GM19397 (cell line): Measurements from ENCODE around the gene PRAF2.
A peak's percentile ranks its signal among the peaks of the same experiment; 100 is the strongest.

ENCODE experiments used
- ATAC-seq: cut with Tn5 transposase; IDR thresholded peaks from one replicate; pipeline ENCODE4 v1.9.1; 2021; ENCODE audit warnings: mild to moderate bottlenecking, moderate library complexity; ENCODE audit not compliant: unreplicated experiment

PRAF2 gene

DNA sequence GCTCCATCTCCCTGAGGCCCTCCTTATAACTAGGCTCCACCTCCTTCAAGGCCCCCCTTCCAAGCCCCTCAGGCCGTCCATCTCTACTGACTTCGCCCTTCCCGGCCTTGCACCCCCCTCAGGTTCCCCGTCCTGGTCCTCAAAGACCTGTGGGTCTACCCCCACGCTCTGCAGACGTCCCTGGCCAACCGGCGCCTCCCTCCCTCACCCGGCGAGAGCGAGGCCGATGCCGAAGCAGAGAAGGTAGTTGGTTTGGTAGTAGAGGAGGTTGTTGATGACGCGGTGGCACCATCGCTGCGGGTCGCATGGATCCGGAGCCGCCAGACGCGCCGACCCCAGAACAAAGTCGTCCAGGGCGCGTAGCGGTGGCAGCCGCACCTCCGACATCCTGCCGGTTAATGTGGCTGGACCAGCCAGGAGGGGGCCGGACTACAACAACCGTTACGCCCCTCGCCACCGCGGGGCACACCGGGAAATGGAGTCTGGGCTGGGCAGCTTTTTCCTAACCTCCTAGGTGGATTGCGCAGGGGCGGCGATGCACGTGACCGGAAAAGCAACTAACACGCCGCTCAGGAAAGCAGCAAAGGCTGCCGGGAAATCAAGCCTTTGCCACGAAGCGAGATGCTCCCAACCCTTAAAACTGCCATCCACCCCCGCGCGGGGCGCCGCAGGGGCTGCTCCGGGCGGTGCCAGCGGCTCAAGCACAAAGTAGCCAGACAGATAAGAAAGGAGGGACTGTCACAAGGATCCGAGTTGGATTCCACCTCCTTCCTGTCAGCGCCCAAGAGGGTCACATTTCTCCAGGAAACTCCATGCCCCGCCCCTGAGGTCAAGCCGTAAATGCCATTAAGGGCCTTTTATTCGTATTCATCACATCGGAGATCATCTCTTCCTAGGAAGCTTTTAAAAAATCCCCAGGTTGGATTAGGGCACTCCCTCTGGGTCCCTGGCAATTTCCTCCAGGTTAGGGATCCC, at the start of gene PRAF2:
Gene PRAF2 (minus strand): TSS at position 402 of the 975 bp plus-strand sequence. CDS start 15 bp downstream, at position 387.
- peak; percentile 88 for ATAC-seq

- ATAC-seq = no peak
Measured at GRCh38 chrX:49122499-49122898, 48.7 kb upstream of the PRAF2 start.

- ATAC-seq = no peak
Measured at GRCh38 chrX:49120091-49120490, 46.3 kb upstream of the PRAF2 start.

- ATAC-seq = no peak
Measured at GRCh38 chrX:49117581-49117980, 43.8 kb upstream of the PRAF2 start.

- ATAC-seq = no peak
Measured at GRCh38 chrX:49116716-49117115, 42.9 kb upstream of the PRAF2 start.

- no peak for ATAC-seq
Measured at GRCh38 chrX:49116076-49116475, 42.3 kb upstream of the PRAF2 start.

GRCh38 chrX:49111791-49112190, 38.0 kb upstream of the PRAF2 start:
- ATAC-seq = no peak

DNA sequence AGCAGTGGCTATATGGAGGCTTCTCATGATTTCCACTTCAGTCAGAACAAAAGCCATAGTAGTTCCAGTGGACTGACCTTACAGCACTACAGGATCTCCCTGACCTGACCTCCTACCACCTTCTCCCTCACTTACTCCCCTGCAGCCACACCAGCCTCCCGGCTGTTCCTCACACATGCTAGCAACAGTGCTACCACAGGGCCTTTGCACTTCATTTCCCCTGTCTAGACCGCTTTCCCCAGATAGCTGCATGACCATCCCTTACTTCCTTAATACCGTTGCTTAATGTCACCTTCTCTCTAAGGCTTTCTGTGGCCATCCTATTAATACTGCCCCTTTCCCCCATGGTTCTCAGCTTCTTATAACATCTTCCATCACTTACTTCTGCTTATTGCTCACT, 36.6 kb upstream of the PRAF2 start:
- no peak for ATAC-seq

DNA sequence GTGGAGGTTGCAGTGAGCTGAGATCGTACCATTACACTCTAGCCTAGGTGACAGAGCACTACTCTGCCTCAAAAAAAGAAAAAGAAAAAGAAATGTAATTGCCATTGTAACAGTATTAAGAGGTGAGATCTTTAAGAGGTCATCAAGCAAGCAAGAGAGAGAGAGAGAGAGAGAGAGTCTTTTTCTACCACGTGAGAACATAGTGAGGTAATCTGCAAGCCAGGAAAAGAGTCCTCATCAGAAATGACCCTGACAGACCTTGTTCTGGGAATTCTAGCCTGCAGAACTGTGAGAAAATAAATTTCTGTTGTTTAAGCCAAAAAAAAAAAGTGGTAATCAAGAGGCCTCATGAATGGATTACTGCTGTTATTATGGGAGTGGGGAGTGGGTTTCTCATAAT, 34.8 kb upstream of the PRAF2 start:
- no peak for ATAC-seq

DNA sequence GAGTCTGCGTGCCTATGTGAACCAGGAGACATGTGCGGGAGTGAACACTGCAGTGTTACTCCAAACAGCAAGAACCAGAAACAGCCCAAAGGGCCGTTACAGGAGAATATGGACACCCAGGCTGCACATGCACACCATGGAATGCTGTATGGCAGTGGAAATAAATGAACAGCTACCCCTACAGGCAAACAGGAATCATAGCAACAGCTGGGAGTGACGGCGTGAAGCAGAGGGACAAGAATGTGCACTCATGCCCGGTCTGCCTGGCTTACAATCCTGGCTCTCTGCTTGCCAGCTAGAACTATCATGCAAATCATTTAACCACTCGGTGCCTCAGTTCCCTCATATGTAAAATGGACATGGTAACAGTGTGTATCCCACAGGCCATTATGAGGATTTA, 33.1 kb upstream of the PRAF2 start:
- ATAC-seq = no peak

GRCh38 chrX:49106296-49106695, 32.5 kb upstream of the PRAF2 start:
- ATAC-seq = no peak

GRCh38 chrX:49103637-49104036, 29.8 kb upstream of the PRAF2 start:
- ATAC-seq = no peak

DNA sequence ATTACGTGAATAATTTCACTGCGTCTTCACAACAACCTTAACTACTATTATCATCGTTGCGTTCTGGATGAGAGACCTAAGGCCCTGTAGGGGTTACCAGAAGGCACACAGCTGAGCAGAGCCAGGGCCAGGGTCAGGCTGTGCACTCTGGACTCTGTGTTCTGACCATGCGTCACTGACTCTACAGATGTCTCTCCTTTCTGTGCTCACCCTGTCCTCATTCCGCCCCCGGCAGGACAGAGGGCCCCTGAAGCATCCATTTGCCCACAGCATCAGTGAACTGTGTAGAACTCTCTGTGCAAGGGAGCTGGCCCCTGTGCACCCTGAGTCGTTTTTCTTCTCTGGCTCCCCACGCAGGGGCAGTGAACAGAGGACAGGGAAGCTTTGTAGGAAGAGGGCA, 28.4 kb upstream of the PRAF2 start:
- no peak for ATAC-seq

DNA sequence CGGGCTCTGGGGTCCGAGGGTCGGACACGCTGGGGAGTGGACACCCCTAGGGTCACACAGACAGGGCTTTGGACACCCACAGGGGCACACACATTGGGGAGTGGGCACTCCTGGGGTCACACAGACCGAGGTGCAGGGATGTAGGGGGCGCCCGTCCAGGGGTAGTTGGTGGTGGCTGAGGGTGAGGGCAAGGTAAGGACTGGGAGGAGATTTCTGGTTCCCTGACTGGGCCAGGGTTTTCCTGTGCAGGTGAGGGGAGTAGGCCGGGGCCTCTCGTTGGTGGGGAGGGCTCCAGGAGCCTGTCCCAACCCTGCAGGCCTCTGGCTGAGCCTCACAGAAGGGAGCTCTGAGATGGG, 27.8 kb upstream of the PRAF2 start:
- no peak for ATAC-seq

DNA sequence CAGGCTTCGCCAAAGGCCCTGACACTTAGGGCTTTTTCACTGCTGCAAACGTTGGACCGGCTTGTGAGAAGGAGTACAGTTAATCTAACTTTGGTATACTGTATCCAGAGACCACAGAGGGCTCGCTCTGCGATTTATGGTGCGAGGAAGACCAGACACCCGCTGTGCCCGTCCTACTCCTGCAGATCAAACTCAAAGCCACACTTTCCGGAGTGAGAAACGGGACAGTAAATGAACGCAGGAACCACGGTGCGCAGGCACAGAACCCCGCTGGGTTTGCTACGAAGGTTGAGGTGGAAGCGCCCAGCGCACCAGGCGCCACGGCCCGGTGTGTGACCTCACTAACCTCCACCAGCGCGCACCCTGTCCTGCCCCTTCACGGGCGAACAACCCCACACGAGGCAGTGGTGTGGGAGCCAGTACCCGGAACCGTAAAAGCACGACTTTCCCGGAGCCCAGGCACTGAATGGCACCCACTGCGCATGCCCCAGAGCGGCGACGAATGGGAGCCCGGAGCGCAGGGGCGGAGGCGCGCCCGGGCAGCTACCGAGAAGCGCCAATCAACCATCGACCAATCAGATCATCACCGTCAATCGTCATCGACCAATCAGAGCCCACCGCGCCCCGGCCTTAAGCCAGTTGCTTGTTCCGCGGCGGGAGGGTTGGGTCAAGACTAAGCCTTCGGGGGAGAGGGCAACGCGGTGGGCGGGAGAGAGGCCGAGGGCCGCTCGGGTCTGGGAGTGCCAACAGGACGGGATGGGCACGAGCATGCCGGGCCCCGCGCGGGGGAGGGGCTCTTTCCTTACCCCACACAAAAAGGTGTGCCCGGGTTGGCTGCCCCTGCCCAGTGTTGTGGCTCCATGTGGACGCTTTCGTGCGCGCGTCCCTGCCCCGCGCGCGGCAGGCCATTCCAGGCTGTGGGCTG, 27.2 kb upstream of the PRAF2 start:
- peak; percentile 92 for ATAC-seq

DNA sequence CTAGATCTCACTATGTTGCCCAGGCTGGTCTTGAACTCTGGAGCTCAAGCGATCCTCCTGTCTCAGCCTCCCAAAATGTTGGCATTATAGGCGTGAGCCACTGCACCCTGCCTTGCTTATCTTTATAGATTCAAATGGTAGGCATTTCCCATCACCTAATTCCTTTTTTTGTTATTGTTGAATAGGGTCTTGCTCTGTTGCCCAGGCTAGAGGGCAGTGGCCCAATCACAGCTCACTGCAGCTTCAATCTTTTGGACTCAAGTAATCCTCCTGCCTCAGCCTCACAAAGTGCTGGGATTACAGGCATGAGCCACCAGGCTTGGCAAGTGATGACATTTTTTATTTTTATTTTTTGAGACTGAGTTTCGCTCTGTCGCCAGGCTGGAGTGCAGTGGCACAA, 22.6 kb upstream of the PRAF2 start:
- ATAC-seq = no peak

DNA sequence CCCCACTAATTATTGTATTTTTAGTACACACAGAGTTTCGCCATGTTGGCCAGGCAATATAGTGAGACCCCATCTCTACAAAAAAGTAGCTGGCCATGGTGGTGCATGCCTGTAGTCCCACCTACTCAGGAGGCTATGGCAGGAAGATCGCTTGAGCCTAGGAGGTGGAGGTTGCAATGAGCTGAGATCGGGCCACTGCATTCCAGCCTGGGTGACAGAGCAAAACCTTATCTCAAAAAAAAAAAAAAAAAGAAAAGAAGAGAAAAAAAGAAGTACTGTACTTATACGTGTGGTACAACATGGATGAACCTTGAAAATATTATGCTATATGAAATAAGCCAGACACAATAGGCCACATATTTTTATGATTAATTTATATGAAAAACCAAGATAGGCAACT, 15.8 kb upstream of the PRAF2 start:
- no peak for ATAC-seq

DNA sequence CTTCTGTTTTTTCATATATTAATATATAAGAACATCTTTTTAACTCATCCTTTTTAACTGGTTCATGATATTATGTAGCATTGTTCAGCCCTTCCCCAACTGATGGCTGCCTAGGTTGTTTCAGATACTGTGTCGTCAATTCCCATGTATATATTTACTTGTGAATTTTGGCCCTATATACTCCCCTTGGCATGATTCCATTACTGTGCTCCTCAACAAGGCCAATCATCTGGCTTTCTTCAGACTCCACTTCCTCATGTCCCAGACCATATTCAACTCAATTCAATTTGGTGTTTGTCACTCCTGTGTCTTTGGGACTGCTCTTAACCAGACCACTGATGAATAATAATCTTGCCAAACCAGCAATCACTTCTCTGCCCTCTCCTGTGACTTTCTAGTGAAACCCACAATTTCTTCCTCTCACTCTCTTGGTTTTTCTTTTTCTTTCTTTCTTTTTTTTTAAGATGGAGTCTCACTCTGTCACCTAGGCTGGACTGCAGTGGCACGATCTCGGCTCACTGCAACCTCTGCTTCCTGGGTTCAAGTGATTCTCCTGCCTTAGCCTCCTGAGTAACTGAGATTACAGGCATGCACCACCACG, 8.6 kb upstream of the PRAF2 start:
- ATAC-seq = no peak

DNA sequence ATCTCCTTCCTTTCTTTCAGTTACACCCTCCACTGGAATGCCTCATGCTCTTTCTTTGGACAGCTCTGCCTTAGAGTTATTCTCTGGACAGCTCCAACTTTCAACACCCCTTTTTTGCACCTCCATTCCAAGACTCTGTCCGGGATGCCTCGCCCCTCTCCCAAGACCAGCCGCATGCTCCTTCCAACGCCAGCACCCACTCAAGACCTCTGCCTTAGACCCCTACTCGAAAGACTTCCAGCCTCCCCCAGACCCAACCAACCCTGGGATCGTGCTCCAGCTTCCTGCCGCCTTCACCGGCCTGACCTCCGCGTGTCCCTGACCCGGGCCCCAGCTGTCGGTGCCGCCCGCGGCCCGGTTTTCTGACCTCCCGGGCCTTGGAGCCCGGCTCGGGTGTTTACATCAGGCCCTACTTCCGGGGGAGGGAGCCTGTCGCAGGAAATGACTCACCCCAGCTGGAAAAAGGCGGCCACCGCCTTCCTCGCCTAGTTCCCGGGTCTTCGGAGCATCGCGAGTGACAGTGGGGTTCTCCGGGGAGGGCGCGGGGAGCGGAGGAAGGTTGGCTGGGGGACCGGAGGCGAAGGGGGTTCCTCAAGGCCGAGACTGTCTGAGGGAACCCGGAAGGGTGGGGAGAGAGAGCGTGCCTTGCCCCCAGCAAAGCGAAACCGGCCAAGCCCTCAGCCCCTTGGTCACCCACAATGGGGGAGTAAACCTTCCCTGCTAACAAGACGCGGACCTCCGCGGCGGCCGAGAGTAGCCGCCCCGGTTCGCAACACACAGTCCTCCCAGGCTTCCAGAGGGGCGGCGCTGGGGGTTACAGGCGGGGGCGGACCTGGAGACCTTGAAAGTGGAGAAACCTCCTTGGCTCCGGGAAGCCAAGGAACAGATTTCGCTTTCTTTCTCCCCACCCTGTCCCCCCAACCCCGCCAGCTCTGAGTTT, 6.0 kb upstream of the PRAF2 start, which contains the start of gene WDR45:
Gene WDR45 (minus strand): TSS at position 399 of the 940 bp plus-strand sequence. CDS start 1,792 bp downstream, outside the sequence.
- peak; percentile 73 for ATAC-seq

DNA sequence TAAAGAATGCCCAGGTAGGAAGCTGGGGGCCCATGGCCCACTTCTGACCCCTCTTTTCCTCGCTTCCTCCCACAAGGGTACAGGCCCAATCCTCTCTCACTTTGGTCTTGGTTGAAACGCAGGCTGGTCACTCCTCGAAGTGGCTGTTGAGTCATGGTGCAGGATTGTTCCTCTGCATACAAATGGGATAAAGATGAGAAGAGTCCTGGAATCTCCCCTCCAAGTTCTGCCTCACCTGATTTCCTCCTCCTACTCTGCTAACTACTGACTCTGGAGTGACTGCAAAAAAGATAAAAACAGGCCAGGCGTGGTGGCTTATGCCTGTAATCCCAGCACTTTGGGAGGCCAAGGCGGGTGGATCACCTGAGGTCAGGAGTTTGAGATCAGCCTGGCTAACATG, 4.1 kb upstream of the PRAF2 start:
- ATAC-seq = no peak
